HG03060 (cell line): ENCODE results near the gene UNC5C.

Experiments
- ATAC-seq: cut with Tn5 transposase; IDR thresholded peaks from one replicate; pipeline ENCODE4 v1.9.1; 2021; ENCODE audit warnings: low read depth, moderate number of reproducible peaks; ENCODE audit not compliant: unreplicated experiment

Gene UNC5C

DNA sequence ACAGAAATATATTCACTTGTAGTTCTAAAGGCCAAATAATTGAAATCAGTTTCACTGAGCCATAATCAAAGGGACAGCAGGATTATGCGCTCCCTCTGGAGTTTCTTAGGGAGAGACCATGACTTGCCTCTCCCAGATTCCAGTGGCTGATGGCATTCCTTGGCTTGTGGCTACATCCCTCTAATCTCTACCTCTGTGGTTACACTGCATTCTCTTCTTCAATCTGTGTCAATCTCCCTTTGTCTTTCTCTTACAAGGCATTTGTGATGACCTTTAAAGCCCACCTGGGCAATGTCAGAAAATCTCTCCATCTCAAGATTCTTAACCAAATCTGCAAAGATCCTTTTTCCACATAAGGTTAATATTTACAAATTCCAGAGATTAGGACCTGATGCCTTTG is 260.2 kb downstream of the UNC5C start:
- no peak for ATAC-seq

- ATAC-seq: no peak
Measured at GRCh38 chr4:95285797-95286196, 263.0 kb downstream of the UNC5C start.

GRCh38 chr4:95284655-95285054 is 264.1 kb downstream of the UNC5C start:
- no peak for ATAC-seq

DNA sequence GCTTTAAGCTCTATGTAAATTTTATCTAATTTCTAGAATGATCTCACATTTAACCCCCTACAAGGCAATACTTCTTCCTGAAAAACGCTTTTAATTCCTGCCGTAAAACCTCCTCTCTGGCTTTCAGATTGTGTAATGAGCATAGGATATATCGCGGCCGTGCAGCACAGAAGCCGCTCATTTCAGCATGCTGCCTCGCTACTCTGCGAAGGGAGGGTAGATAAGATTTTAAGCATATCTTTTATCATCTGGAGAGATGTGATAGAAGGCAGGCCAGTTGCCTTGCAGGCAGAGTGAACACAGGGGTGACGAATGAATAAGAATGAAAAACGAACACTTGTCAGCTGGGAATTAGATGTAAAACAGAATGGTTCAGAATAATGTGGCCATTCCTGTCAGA is 265.5 kb downstream of the UNC5C start:
- no peak for ATAC-seq

DNA sequence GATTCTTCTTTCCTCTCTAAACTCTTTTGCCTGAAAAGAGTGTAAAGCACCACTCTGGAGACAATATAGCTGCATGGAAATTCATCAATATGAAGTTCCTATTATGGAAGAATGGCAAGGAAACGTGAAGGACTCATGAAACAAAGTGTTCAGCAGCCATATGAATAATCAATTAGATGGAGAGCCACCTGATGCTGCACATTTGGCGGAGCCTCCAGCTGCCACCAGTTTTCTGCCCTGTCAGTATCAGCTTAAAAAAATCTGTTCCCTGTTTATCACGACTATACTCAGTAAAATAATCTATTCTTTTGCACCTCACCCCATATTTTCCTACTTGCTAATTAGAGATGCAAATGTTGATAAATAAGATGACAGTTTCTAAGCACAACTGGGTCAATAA is 276.0 kb downstream of the UNC5C start:
- no peak for ATAC-seq

GRCh38 chr4:95272036-95272435 is 276.7 kb downstream of the UNC5C start:
- ATAC-seq: no peak

DNA sequence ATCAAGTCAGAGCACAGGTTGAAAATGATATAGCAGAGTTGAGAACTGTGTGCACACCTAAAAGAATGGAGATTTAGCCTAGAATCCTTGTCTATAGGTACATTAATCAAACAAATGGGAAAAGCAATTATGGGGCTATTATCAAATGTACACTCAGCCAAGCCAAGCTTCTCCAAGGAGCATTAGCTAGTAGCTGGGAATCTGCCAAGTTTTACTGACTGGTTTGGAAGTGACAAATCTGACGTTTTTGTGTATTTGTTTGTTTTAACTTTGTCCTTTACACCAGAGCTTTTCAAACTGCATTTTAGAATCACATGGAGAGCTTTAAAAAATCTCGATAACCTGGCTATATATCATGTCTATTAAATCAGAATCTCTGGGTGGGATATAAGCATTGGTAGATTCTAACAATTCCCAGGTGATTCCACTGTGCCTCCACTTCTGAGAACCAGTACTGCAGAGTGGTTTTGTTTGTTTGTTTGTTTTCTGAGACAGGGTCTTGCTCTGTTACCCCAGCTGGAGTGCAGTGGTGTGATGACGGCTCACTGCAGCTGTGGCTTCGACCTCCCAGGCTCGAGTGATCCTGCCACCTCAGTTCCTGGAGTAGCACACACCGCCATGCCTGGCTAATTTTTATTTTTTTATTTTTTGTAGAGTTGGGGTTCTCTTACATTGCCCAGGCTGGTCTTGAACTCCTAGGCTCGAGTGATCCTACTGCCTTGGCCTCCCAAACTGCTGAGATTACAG is 279.8 kb downstream of the UNC5C start:
- no peak for ATAC-seq

- no peak for ATAC-seq
Measured at GRCh38 chr4:95267081-95267480, 281.7 kb downstream of the UNC5C start.

DNA sequence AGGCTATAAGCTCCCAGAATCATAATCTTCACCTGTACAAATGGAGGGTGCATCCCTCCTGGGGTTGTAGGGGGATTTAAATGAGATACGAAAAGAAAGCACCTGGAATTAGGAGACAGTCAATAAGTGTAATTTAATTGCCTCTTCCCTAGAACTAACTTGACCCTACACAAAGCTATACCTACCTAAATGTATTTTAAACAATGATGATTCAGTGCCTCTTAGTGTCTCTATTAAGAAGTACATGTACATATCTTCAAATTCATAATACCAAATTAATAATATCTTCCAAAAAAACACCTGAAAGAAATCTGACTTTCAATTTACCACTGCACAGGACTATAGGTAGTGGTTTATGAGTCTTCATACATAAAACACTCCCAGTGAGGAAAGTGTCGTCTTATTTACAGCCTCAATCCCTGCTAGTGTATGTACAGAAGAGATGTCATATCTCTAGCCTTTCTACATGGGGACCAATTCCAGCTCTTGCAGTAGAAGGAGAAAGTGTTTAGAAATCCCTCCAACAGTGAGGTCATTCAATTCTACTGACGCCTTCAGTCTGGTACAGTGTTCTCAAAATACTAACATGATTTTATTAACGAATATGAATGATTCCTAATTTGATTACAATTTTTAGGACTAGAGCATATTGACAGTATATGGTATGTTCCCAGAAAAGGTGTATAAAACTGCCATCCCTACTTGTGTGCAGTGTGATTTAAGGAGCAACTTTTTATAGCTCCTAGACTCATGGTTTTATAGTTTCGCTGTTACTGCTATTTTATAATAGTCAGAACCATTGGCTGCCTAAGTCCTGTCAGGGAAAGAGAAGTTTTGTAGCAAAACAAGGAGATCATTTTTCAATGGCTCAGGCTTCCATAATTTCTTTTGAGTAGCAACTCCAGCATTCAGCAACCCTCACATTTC is 282.7 kb downstream of the UNC5C start:
- no peak for ATAC-seq

- ATAC-seq: no peak
Measured at GRCh38 chr4:95264843-95265242, 283.9 kb downstream of the UNC5C start.

DNA sequence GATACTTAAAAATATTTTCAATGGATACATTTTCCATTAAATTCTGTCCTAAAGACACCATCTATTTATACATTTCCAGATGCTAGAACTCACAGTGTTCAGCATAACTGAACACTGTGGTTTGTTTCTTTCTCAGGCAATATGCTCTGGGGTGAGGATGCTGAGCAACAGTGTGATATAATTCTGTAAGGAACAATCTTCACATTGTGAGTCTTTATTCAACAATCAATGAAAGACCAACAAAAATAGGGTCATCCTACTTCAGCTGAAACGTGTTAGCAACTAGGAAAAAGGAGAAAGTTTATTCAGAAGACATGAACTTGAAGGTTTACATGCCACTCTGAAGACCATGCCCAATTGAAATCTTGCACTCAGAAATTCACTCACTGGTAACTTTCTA is 284.8 kb downstream of the UNC5C start:
- no peak for ATAC-seq

GRCh38 chr4:95263391-95263790 is 285.4 kb downstream of the UNC5C start:
- ATAC-seq: no peak

GRCh38 chr4:95256108-95256835 is 292.5 kb downstream of the UNC5C start:
- no peak for ATAC-seq

GRCh38 chr4:95255396-95256107 is 293.2 kb downstream of the UNC5C start:
- no peak for ATAC-seq

GRCh38 chr4:95251568-95251967 is 297.2 kb downstream of the UNC5C start:
- ATAC-seq: no peak

DNA sequence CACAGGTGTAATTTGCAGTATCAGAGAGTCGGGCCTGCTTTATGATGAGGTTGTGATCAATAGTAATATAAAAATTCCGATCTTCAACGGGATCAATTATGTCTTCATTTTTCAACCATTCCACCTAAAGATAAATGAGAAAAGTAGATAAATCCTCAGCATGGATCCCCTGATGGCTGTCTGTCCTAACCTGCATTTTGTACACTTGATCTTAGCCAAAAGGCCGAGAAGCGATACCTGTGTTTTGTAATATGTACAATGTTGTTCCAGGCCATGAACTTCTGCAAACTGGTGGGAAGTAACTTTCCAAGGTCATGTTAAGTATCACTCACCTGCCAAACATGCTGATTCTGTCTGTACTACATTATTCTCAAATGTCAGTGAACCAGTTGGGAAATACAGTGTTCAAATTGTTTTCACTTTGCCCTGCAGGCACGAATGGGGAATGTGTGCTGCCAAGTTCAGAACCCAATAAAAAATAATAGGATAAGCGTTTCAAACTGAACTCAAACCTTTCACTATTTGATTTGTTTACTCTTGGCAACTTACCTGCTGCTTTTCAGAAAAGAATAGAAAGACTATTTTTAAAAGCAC is 298.1 kb downstream of the UNC5C start:
- ATAC-seq: no peak

- no peak for ATAC-seq
Measured at GRCh38 chr4:95249426-95250021, 299.2 kb downstream of the UNC5C start.

GRCh38 chr4:95248720-95249425 is 299.9 kb downstream of the UNC5C start:
- no peak for ATAC-seq

DNA sequence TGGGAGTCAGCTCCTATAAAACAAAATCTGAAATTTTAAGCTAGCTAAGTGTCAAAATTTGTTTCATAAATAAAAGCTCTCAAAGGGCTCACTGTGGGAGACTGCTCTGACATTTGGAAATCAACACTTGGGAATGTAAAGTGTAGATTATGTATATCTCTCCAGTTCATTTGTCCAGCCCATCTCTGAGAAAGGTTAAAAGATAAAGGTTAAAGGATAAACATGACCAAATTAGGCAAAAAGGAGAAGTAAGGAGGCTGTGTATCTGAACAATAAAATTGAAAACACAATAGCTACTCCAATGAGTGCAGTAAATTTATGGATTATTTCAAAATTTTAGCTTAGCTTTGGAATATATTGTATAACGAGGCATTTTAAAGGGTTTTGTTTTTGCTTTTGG is 304.9 kb downstream of the UNC5C start:
- ATAC-seq: no peak
